Measurements from ENCODE around the gene PGAM2.

Gene PGAM2

DNA sequence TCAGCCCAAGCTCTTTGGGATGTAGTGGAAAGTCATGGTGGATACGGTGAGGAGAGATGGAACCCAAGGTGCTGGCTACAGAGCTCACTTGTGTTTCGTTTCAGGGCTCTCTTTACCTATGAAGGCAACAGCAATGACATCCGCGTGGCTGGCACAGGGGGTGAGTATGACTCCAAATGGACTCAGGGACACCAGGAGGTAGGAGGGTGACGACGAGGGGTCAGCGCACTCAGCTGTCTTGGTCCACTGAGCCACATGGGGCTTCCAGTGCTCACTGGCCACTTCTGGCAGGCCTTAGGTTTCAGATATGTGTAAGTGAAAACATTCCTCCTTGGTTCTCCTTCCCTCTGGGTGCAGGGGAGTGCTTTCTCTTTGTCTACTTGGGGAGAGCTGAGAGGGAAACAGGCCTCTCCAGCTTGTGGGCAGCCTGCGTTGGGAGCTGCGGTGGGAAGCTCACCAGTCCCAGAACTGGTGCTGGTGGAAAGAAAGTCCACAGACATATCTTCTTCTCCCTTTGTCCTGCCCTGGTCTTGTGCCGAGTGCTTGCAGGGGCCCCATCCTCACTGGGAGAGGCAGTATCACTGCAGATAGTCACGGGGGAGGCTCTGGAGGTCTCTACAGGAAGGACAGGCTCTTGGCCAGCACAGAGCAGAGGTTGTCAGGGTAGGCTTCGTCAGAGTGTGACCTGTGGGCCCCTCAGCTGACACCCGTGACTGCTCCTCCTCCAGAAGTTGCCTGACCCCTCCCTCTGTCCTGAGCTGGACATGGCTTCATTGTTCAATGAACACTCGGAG lies 15.0 kb downstream of the PGAM2 start:
- TF ChIP-seq ZC3H10 (CRISPR knock-in tag; IDR thresholded peaks at IDR 0.05) (no peak), ZFP3 (CRISPR knock-in tag; IDR thresholded peaks at IDR 0.05) (no peak), ZNF565 (CRISPR knock-in tag; conservative IDR thresholded peaks at IDR 0.05; ENCODE audit: low read depth) (no peak), TCF4 (CRISPR knock-in tag; IDR thresholded peaks at IDR 0.05; ENCODE audit: borderline replicate concordance) (no peak), GLIS3 (CRISPR knock-in tag; IDR thresholded peaks at IDR 0.05) (no peak), ZNF70 (CRISPR knock-in tag; IDR thresholded peaks at IDR 0.05) (no peak), SNAI2 (CRISPR knock-in tag; IDR thresholded peaks at IDR 0.05) (no peak), CSDC2 (CRISPR knock-in tag; IDR thresholded peaks at IDR 0.05) (no peak), ZFP30 (CRISPR knock-in tag; IDR thresholded peaks at IDR 0.05) (no peak), ZNF8 (CRISPR knock-in tag; IDR thresholded peaks at IDR 0.05) (no peak)
- TF ChIP-seq, protein P1, sequence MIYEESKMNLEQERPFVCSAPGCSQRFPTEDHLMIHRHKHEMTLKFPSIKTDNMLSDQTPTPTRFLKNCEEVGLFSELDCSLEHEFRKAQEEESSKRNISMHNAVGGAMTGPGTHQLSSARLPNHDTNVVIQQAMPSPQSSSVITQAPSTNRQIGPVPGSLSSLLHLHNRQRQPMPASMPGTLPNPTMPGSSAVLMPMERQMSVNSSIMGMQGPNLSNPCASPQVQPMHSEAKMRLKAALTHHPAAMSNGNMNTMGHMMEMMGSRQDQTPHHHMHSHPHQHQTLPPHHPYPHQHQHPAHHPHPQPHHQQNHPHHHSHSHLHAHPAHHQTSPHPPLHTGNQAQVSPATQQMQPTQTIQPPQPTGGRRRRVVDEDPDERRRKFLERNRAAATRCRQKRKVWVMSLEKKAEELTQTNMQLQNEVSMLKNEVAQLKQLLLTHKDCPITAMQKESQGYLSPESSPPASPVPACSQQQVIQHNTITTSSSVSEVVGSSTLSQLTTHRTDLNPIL (CRISPR knock-in tag; IDR thresholded peaks at IDR 0.05; ENCODE audit: low read depth), result no peak
- TF ChIP-seq, protein P2, sequence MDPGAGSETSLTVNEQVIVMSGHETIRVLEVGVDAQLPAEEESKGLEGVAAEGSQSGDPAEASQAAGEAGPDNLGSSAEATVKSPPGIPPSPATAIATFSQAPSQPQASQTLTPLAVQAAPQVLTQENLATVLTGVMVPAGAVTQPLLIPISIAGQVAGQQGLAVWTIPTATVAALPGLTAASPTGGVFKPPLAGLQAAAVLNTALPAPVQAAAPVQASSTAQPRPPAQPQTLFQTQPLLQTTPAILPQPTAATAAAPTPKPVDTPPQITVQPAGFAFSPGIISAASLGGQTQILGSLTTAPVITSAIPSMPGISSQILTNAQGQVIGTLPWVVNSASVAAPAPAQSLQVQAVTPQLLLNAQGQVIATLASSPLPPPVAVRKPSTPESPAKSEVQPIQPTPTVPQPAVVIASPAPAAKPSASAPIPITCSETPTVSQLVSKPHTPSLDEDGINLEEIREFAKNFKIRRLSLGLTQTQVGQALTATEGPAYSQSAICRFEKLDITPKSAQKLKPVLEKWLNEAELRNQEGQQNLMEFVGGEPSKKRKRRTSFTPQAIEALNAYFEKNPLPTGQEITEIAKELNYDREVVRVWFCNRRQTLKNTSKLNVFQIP (CRISPR knock-in tag; IDR thresholded peaks at IDR 0.05; ENCODE audit: borderline replicate concordance, low read depth), result no peak
- TF ChIP-seq, protein P3, sequence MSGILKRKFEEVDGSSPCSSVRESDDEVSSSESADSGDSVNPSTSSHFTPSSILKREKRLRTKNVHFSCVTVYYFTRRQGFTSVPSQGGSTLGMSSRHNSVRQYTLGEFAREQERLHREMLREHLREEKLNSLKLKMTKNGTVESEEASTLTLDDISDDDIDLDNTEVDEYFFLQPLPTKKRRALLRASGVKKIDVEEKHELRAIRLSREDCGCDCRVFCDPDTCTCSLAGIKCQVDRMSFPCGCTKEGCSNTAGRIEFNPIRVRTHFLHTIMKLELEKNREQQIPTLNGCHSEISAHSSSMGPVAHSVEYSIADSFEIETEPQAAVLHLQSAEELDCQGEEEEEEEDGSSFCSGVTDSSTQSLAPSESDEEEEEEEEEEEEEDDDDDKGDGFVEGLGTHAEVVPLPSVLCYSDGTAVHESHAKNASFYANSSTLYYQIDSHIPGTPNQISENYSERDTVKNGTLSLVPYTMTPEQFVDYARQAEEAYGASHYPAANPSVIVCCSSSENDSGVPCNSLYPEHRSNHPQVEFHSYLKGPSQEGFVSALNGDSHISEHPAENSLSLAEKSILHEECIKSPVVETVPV (CRISPR knock-in tag; IDR thresholded peaks at IDR 0.05), result no peak
- ATAC-seq, result no peak

DNA sequence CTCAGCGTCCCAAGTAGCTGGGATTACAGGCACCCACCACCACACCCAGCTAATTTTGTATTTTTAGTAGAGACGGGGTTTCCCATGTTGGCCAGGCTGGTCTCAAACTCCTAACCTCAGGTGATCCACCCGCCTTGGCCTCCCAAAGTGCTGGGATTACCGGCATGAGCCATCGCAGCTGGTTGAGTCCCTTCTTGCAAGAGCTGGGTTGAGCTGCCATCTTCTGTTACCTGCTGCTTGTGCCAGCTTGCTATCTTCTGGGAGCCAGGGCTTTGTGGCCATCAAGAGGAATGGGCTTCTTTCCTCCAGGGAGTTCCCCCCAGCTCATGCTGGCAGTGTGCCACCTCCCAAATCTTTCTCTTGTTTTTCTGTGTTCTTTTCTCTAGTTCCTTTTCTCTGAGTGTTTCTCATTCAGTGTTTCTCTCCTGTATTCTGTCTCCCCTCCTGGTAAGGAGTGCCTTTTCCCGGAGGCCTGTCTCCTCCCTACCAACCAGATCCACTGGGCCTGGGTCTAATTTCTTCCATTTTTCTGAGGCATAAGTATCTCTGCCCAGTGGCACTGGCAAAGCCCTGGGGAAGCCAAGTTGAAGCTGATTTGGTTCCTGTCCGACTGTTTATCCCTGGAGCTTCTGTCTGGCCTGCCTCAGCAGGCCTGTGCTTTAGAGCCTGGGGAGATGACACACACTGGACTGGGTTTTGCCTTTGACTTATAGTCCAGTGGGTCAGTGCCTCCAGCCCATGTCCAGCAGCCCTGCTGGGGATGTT lies 17.2 kb downstream of the PGAM2 start:
- no peak for TF ChIP-seq ZNF8 (CRISPR knock-in tag; IDR thresholded peaks at IDR 0.05)
- TF ChIP-seq PPARA (CRISPR knock-in tag; IDR thresholded peaks at IDR 0.05; ENCODE audit: borderline replicate concordance), result no peak
- no peak for TF ChIP-seq ZNF565 (CRISPR knock-in tag; conservative IDR thresholded peaks at IDR 0.05; ENCODE audit: low read depth)
- no peak for TF ChIP-seq TOX (CRISPR knock-in tag; IDR thresholded peaks at IDR 0.05; ENCODE audit: borderline replicate concordance)
- no peak for TF ChIP-seq ZC3H10 (CRISPR knock-in tag; IDR thresholded peaks at IDR 0.05)

DNA sequence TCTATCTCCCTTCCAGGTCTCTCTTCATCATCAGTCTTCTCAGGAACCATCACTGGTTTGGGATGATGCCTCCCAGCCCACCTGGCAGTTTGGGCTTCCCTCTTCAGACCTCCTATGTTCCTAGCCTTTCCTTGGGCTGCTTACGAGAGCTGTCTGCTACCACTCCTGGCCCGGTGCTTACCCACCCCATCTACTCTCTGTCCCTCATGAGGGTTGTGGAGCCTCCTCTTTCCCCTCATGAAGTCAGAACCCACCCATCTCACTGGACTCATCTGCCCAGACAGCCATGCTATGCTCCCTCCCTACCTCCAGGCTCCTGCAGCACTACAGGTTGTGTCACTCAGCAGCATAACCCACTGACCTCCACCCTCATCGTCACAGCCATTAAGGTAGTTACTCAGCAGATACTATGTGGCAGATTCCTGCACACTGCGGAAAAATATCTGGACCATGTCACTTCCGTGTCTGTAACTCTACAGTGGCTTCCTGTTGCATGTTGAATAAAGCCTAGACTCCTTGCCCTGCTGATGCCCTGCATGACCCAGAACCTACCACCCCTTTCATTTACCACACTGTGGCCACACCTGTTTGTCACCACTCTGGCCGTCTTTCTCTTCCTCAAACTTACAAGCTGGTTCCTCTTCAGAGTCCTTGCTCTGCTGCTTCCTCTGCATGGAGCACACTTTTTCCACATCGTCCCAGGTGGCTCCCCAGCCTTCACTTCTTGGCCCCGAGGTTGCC lies 18.9 kb downstream of the PGAM2 start:
- ATAC-seq, result no peak

More for the DNA sequence above, 17.2 kb downstream of the PGAM2 start:
- no peak for ATAC-seq

More for the DNA sequence above, 18.9 kb downstream of the PGAM2 start:
- no peak for TF ChIP-seq ZNF565 (CRISPR knock-in tag; conservative IDR thresholded peaks at IDR 0.05; ENCODE audit: low read depth)
- no peak for TF ChIP-seq GLIS3 (CRISPR knock-in tag; IDR thresholded peaks at IDR 0.05)
- TF ChIP-seq, protein P3 (CRISPR knock-in tag; IDR thresholded peaks at IDR 0.05), result no peak
- TF ChIP-seq, protein P2 (CRISPR knock-in tag; IDR thresholded peaks at IDR 0.05; ENCODE audit: borderline replicate concordance, low read depth), result no peak
- TF ChIP-seq TOX (CRISPR knock-in tag; IDR thresholded peaks at IDR 0.05; ENCODE audit: borderline replicate concordance), result no peak
- TF ChIP-seq, protein P4, sequence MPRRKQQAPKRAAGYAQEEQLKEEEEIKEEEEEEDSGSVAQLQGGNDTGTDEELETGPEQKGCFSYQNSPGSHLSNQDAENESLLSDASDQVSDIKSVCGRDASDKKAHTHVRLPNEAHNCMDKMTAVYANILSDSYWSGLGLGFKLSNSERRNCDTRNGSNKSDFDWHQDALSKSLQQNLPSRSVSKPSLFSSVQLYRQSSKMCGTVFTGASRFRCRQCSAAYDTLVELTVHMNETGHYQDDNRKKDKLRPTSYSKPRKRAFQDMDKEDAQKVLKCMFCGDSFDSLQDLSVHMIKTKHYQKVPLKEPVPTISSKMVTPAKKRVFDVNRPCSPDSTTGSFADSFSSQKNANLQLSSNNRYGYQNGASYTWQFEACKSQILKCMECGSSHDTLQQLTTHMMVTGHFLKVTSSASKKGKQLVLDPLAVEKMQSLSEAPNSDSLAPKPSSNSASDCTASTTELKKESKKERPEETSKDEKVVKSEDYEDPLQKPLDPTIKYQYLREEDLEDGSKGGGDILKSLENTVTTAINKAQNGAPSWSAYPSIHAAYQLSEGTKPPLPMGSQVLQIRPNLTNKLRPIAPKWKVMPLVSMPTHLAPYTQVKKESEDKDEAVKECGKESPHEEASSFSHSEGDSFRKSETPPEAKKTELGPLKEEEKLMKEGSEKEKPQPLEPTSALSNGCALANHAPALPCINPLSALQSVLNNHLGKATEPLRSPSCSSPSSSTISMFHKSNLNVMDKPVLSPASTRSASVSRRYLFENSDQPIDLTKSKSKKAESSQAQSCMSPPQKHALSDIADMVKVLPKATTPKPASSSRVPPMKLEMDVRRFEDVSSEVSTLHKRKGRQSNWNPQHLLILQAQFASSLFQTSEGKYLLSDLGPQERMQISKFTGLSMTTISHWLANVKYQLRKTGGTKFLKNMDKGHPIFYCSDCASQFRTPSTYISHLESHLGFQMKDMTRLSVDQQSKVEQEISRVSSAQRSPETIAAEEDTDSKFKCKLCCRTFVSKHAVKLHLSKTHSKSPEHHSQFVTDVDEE (CRISPR knock-in tag; IDR thresholded peaks at IDR 0.05), result no peak
- no peak for TF ChIP-seq ESRRG (CRISPR knock-in tag; IDR thresholded peaks at IDR 0.05)
- TF ChIP-seq, protein P5, sequence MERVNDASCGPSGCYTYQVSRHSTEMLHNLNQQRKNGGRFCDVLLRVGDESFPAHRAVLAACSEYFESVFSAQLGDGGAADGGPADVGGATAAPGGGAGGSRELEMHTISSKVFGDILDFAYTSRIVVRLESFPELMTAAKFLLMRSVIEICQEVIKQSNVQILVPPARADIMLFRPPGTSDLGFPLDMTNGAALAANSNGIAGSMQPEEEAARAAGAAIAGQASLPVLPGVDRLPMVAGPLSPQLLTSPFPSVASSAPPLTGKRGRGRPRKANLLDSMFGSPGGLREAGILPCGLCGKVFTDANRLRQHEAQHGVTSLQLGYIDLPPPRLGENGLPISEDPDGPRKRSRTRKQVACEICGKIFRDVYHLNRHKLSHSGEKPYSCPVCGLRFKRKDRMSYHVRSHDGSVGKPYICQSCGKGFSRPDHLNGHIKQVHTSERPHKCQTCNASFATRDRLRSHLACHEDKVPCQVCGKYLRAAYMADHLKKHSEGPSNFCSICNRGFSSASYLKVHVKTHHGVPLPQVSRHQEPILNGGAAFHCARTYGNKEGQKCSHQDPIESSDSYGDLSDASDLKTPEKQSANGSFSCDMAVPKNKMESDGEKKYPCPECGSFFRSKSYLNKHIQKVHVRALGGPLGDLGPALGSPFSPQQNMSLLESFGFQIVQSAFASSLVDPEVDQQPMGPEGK (CRISPR knock-in tag; IDR thresholded peaks at IDR 0.05; ENCODE audit: borderline replicate concordance), result no peak
- TF ChIP-seq ZNF70 (CRISPR knock-in tag; IDR thresholded peaks at IDR 0.05), result no peak
- TF ChIP-seq BACH2 (CRISPR knock-in tag; IDR thresholded peaks at IDR 0.05; ENCODE audit: borderline replicate concordance), result no peak

All from SK-N-SH treated with all-trans-retinoic acid at 6 μM for 48 hours (cell line).